Measurements from ENCODE around the gene THAP4.
A peak's percentile ranks its signal among the peaks of the same experiment; 100 is the strongest.

THAP4 gene

DNA sequence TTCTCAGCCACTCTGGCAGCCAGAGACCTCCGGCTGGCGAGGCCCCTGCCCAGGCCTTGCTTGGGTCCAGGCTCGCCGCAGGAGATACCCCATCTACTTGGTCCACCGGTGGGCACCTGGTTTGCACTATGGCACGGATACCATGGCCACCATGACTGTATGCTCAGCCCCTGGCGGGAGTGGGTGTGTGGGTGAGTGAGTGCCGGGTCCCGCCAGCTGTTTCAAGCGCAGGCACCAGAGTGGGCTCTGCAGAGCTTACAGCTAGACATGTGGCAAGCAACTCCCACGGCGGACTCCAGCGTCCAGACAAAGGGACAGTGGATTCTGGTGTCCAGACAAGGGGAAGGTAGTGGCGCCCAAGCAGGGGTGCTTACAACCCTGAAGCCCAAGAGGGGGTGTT lies 2.0 kb upstream of the THAP4 start:
- no peak for DNase-seq (ENCODE audit: low read depth in 2 of 2)

DNA sequence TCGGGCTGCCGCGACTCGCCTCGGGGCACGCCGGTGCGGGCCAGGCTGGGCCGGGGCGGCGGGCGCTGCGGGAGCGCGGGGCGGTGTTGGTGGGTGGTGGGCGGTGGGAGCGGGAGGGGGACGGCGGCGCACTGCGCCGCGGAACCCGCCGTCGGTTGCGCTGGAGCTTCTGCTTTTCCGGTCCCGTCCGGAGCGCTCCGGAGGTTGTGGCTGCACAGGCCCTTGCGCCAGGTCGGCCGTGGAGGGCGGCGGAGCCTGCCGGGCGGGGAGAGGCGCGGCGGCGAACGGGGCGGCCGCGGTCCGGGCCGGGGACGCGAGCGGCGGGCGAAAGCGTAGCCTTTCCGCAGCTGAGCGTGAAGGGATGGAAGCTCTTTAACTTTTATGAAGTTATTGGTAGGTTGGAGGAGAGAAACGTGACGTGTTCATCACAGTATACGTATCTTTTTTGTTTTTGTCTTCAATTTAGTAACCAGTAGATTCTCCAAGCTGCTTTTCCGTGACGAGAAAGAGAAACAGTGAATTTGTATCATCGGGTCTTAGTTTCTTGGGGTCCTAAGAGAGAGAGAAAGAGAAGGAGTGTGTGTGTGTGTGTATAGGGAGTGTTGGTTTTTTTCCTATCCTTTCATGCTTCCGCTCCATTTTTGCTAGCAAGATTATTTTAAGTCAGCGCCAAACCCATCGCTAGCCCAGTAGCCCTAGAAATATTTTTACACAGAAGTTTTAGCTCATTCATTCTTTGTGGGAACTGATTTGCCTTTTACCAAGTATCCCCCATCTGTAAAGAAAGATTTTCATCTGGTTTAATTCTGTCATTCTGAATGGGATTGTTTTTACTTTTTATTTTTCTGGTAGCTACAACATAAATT lies 1.1 kb upstream of the THAP4 start:
- peak; percentile 28 to 41 for DNase-seq (ENCODE audit: low read depth in 2 of 2)

DNA sequence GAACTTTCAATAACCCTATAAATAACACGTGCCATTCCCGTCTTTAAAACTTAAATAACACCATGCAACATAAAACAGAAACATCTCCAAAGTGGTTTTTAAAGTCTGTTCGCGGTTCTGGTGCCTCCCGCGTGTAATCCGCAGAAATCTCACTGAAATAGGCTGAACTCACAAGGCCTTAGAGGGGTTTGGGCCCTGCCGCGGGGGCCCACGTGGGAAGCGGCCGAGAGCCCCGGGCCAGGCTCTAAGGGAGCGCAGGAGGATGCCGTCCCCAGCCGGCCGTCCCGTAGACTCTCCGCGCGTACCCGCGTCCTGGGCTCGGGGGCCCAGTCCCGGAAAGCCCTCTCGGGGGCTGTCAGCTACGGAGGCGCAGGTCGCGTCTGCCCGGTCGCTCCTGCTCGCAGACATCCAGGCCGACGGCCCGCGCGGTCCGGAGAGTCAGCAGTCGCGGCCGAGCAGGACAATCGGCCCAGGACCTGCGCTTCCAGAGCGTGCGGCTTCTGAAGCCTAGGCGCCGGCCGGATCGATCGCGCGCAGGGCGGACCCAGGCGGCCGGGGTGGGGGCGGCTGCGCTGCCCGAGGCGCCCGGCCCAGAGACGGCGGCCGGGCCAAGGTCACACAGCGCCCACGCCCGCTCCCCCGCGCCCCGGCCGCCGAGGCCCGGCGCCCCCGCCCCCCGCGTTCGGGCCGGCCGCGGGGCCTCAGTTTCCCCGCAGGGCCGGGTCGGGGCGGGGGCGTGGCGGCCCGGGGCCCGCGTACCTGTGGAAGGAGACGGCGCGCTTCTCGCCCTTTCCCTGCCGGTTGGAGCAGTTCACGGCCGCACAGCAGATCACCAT lies 558 bp downstream of the THAP4 start:
- peak in 1 of 2 experiments; percentile 32 for DNase-seq (ENCODE audit: low read depth in 2 of 2)

DNA sequence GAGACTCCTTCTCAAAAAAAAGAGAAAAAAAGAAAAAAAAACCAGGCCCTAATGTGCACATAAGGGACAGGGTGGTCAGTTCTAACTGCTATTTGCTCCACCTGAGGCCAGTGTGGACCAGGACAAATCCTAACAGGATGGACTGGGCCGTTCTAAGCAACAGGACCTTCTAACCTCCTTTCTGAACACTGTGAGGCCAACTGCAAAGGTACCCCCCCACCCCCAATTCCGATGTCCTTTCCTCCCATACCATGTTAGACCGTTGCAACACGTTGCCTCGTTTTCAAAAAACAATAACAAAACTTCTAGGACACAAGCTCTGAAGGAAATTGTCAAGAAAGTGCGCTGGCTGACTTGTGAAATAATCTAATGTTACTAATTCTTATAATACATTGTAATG lies 1.2 kb downstream of the THAP4 start:
- no peak for DNase-seq (ENCODE audit: low read depth in 2 of 2)

DNA sequence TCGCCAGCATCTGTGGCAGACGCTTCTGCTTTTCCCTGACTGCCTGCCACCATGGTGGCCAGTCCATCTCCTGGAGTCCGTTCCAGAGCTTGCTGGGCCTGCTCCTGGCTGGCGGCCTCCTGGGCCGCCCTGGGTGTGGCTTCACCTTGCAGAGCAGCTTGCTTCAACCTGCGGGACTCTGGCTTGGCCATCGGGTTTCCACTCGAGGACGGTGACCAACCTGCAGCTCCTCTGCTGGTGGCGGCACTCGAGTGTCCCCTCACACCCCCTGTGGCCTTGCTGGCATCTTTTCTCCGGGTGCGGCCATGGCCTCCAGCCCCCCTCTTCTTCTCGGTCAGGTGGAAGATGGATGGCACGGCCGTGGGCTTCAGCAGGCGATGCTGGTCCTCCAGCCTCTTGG lies 3.4 kb downstream of the THAP4 start:
- no peak for DNase-seq (ENCODE audit: low read depth in 2 of 2)

DNA sequence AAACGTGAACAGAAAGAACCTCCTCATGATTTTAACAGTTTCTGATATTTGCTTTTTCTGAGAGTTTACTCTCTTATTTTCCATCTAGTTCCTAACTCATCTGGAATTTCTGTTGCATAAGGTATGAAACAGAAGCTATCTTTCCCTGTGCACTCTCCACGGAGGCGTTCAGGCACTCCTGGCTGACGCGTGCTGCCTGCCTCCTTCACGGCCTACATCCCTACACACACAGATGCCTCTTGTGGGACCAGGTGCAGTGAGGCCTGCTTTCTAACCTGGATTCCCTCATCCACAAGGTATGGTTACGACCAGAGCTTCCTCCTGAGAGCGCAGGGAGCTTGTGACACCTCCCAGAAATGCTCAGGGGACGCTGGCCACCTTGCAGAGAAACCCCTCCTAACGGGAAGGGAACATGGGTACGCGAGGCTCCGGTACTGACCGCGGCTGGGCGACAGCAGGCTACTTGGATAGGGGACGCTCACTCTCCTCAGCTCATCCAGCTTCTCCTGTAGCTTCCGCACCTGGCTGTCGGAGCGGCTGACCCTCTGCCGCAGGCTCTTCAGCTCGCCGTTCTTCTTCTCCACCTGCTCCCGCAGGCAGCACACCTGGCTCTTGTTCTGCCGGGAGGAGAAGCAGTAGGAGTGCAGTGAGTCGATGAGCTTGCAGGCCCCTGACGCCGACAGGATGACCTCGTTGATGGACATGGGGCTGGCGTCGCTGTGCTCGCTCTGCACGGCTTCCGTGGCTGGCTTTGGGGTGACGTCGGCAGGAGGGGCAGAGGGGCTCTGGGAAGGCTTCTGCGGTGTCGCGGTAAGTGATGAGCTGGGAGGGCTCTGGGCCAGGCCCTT lies 4.3 kb downstream of the THAP4 start:
- DNase-seq (ENCODE audit: low read depth in 2 of 2) = no peak

DNA sequence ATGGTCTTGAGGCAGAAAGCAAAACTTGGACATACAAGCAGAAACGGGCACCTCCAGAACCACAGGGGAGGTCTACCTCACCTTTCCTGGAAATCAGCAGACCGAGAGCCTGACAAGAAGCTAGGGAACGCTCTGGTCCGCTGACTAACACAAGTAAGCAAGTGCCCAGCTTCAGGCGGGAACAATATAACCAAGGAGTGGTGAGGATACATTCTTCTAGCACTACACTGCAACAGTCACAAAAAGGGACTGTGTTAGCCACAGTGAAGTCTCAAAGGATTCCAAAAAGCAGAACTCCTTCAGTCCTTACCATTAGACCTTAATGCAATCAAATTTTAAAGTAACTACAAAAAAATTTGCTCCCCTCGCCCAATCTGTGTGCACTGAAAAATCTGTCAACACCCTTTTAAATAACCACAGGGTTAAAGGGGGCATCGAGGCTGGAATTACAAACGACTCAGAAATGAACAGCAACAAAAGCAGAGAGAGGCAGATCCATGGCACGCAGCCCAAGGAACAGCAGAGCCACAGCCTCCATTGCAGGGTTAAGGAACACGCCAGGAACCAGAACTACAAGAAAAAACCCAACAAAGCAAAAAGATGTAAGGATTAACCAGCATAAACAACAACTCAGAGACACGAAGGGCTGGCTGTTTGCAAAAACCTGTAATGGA lies 7.1 kb downstream of the THAP4 start:
- DNase-seq (ENCODE audit: low read depth in 2 of 2) = no peak

DNA sequence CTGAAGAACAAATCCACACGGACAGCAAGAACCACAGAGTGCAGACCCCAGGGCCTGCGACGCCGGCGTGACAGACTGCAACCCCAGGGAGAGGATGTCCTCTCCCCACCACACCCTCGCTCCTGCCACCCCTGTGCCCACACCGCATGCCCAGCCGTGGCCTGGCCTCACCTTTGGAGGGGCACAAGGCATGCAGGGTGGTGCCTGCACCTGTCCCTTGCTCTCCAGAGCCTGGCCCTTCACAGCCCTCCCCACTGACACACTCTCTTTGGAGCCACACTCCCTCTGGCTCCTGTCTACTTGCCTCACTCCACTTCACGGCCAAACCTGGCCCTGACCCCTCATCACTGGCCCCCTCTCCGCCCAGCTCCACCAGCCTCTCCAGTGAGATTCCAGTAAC lies 9.3 kb downstream of the THAP4 start:
- no peak for DNase-seq (ENCODE audit: low read depth in 2 of 2)

DNA sequence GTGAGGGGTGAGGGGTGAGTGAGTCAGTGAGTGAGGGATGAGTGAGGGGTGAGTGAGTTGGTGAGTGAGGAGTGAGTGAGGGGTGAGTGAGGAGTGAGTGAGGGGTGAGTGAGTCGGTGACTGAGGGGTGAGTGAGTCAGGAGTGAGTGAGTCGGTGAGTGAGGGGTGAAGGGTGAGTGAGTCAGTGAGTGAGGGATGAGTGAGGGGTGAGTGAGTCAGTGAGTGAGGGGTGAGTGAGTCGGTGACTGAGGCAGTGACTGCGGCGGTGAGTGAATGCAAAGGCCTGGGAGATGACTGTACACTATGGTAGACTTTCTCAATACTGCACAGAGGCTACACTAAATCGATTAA lies 16.6 kb downstream of the THAP4 start:
- peak; percentile 28 to 56 for DNase-seq (ENCODE audit: low read depth in 2 of 2)

DNA sequence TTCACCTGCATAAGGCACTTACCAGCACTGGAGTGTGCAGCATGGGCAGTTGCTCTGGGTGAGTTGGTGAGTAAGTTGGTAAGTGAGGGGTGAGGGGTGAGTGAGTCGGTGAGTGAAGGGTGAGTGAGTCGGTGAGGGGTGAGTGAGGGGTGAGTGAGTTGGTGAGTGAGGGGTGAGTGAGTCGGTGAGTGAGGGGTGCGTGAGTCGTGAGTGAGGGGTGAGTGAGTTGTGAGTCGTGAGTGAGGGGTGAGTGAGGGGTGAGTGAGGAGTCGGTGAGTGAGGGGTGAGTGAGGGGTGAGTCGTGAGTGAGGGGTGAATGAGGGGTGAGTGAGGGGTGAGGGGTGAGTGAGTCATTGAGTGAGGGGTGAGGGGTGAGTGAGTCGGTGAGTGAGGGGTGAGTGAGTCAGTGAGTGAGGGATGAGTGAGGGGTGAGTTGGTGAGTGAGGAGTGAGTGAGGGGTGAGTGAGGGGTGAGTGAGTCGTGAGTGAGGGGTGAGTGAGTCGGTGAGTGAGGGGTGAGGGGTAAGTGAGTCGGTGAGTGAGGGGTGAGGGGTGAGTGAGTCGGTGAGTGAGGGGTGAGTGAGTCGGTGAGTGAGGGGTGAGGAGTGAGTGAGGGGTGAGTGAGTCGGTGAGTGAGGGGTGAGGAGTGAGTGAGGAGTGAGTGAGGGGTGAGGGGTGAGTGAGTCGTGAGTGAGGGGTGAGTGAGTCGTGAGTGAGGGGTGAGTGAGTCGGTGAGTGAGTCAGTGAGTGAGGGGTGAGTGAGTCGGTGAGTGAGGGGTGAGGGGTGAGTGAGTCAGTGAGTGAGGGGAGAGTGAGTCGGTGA lies 17.1 kb downstream of the THAP4 start:
- DNase-seq (ENCODE audit: low read depth in 2 of 2) = no peak

DNA sequence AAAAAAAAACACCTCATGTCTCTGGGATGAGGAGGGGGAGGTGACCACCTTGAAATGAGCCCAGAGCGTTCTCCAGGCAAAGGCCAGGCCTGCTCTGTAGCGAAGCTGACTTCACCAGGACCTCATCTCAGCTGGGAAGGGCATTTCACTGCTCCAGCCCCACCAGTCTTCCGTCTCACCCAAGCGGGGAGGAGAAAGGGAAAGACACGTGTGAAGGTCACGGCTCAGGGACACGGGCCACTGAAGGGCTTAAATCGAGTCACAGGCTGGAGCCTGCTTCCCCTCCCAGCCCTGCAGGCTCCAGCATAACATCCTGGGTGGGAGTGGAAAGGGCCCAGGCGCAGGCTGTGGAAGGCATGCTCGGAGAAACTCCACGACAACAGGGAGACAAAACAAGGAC lies 18.1 kb downstream of the THAP4 start:
- DNase-seq (ENCODE audit: low read depth in 2 of 2) = no peak

DNA sequence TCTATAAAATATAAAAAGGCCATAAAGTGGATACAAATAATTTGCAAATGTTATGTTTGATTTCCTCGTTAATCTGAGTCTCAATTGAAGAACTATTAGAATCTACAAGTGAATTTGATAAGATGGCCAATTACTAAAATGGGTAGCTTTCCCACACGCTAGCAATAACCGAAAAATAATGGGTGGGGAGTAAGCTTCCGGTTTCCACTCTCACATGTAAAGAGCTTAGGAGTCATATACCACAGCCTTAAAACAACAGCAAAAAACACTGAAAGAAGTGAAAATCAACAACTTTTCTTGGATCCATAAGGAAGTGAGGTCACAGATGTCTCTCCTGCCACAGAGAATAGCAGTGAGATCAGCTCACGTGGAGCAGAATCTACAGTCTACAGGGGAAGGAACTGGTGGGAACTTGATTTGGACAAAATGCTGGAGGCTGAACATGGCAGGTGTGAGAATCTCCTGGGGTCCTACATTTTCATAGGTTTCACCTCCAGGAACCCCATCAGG lies 18.6 kb downstream of the THAP4 start:
- DNase-seq (ENCODE audit: low read depth in 2 of 2) = no peak

DNA sequence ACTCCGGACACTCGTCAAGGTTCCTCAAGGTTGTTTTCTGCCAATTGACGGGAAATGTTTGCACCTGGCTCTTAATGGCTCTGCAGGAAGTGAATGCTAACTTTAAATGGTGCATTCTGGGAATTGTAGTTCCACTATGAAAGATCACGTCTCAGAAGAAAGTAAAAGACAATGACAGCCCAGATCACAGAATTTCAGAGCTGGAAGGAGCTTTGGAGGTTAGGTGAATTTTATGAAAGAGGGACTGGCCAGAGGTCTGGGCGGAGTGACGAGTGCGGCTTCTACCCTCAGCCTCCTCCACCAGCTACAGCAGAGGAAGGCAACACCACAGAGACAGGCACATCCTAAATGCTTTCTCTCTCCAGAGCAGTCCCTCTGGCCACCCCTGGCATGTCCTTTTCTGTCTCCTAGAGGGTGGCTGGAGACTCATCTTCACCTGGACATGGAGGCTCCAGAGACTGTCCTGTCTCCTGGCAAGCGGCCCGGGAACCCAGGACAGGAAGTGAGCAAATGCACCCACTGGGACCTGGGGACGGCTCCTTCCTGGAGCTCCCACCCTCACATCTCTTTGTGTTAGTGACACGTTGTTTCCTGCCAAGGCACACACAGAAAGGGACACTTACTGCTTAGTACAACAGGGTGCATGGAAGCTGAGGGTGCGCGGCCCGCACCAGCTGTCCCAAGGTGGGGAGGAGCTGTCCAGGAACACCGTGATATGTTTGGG lies 19.4 kb downstream of the THAP4 start:
- DNase-seq (ENCODE audit: low read depth in 2 of 2) = no peak

DNA sequence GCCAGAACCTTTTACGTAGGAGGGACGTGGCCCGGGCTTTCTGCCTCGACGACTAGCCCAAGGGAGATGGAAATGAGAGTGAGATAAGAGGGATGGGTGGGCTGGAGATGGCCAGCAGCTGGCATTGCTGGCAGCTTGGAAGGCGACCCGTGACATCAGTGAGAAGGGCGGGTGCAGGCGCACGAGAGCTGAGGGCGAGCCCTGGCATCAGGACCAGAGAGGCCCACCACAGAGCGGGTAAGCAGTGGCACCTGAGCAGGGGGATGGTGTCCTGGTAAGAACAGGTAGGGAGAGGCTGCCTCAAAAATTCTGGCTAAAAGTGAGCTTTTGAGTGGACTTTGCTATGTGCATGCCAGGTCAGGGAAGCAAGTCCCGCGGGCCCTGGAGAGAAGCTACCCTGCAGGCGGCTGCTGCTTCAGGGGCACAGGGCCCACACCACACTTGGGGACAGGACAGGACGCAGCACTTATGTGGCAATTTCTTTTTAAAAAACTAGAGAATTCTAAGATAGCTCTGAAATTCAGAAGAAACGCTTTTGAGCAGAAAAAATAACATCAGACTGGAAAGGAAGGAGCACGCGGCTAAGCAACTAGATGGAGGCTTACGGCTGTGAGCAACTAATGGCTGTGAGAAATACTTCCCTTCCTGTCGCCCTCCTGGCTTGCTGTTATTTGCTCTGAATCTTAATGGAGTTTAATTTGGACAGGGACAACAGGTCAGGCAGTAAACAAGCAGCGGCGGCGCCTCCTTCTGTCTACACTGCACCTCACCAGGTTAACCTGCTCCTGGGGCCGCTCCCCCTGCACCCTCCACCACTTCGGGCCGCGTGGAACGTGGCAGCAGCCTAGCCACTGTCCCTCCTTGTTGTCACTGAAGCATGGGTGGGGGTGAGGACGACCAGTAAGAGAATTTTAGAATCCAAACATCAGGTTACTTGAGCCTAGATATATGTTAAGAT lies 20.5 kb downstream of the THAP4 start:
- no peak for DNase-seq (ENCODE audit: low read depth in 2 of 2)

DNA sequence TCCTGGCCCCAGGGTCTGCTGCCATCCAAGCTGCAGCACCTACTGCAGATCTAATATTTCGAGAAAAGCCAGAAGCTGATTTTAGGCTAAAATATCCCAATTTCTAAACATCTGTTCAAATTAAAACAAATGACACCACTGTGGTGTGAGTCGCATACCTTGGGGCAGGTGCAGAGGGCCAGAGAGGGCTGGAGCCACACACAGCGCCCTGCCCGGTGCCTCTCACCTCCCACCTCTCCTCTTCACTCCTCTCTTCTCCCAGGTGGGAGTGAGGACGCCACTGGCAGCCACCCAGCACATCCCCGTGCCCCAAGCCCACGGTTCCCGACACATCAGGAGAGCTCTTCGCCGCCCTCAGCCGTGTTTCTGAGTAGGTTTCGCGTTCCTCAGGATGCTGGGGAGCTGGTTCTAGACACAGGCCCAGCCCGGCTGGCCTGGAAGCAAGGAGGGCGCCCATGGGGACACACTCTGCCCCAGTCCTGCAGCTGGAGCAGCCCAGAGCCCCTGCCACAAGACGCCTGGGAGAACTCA lies 21.4 kb downstream of the THAP4 start:
- DNase-seq (ENCODE audit: low read depth in 2 of 2) = no peak

DNA sequence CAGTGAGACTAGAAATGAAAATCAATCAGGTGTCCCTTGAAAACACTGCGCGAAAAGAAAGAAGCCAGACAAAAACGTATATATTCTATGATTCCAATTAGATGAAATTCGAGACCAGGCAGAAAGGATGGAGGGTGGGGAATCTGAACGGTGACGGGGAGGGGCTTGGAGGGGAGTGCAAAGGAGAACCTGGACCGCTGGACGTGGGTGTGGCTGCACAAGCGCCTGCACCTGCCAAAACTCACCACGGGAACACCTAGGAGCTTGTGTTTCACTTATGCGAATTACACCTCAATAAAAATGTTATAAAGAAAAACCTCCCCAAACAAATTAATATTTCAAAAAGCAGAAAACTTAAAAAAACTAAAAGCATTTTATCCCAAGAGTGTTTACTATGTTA lies 21.9 kb downstream of the THAP4 start:
- DNase-seq (ENCODE audit: low read depth in 2 of 2) = no peak

DNA sequence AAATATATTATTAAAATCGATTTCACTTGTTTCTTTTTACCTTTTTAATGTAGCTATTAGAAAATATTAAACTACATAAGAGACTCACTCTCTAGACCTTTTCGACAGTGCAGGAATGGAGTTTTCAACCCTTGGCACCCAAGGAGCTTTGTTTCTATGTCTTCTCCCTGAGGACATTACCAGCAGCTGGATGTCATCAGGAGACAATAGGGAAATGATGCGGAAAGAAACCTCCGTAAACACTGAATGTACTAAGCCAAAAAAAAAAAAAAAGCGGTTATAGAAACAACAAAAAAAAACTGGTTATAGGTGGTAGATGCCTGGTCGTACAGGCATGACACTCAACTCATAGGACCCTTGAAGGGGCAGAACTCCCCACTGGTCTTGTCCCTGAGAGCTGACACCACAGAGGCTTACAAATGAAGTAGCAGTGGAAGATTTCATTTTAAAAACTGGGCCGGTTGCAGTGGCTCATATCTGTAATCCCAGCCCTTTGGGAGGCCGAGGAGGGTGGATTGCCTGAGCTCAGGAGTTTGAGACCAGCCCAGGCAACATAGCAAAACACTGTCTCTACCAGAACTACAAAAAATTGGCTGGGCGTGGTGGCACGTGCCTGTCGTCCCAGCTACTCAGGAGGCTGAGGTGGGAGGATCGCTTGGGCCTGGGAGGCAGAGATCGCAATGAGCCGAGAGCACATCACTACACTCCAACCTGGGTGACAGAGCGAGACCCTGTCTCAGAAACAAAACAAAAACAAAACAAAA lies 23.8 kb downstream of the THAP4 start:
- no peak for DNase-seq (ENCODE audit: low read depth in 2 of 2)
